T-cell (primary cell): Measurements from ENCODE around the gene POLR1E. TPM values are rescaled to one million over a fixed set of nuclear protein-coding genes. Genes with fewer than 3 reads are reported as not detected.

Experiments
- ATAC-seq, 4 experiments: fragments of 200-7000 bp in 3 of 4; fragments of 150-1000 bp in 1 of 4; cut with Tn5 transposase; replicated peaks in 1 of 4; 1 replicate in 3 of 4; 2 replicates in 1 of 4; pipeline ENCODE4 v1.10.0; 2021; ENCODE audit warnings: moderate library complexity in 3 of 4, mild to moderate bottlenecking in 2 of 4, moderate number of reproducible peaks in 1 of 4
- CTCF ChIA-PET, 2 donors: fragments of 300-600 bp; sonication (Branson Sonifier 250); formaldehyde crosslinking; loops; one replicate each; lab custom pipeline; 2022; ENCODE audit warnings: antibody characterized with exemption in 2 of 2; lab: Charles Lee
- POLR2A ChIA-PET, 2 donors: fragments of 300-600 bp; sonication (Branson Sonifier 250); formaldehyde crosslinking; loops; one replicate each; lab custom pipeline; 2022; ENCODE audit warnings: antibody characterized with exemption in 2 of 2; lab: Charles Lee
- DNase-seq, 35 experiments: peaks; one replicate each; pipeline versions ENCODE4 v3.0.0 to v3.0.0-alpha.2; 2013 to 2023
- H3K27ac ChIP-seq: one replicate; pipeline ENCODE4 v1.5.1; 2013; ENCODE audit warnings: low read length
- H3K27me3 ChIP-seq, 2 experiments: replicated peaks in 1 of 2; 1 replicate in 1 of 2; 2 replicates in 1 of 2; pipeline versions ENCODE4 v1.6.1 to v1.7.0; 2013; ENCODE audit warnings: low read length in 1 of 2, mixed read lengths in 1 of 2; ENCODE audit not compliant: control insufficient read depth in 2 of 2, insufficient read depth in 2 of 2; ENCODE audit errors: extremely low read depth in 1 of 2
- H3K36me3 ChIP-seq, 2 donors: 1 replicate in 1 of 2; 2 replicates in 1 of 2; pipeline versions ENCODE4 v1.6.1 to v1.7.0; 2013; ENCODE audit warnings: low read length in 1 of 2; ENCODE audit not compliant: control insufficient read depth in 2 of 2, insufficient read depth in 1 of 2; ENCODE audit errors: extremely low read depth in 1 of 2
- H3K4me1 ChIP-seq, 2 experiments: 1 replicate in 1 of 2; 2 replicates in 1 of 2; pipeline versions ENCODE4 v1.6.1 to v1.7.0; 2013; ENCODE audit warnings: low read length in 2 of 2, mixed read lengths in 1 of 2; ENCODE audit not compliant: insufficient read depth in 2 of 2, control insufficient read depth in 1 of 2; ENCODE audit errors: extremely low read depth in 1 of 2
- H3K4me3 ChIP-seq, 2 donors: 1 replicate in 1 of 2; 2 replicates in 1 of 2; pipeline versions ENCODE4 v1.5.1 to v1.7.0; 2013; ENCODE audit warnings: mild to moderate bottlenecking in 2 of 2, low read length in 1 of 2, moderate library complexity in 1 of 2; ENCODE audit not compliant: control insufficient read depth in 1 of 2; ENCODE audit errors: extremely low read depth in 1 of 2
- H3K9me3 ChIP-seq: 2 replicates; pipeline ENCODE4 v1.7.0; 2013
- H3K27ac Mint-ChIP-seq, 2 donors: one replicate each; pipeline ENCODE4 v1.8.0; 2020 to 2021; ENCODE audit warnings: mild to moderate bottlenecking in 2 of 2, mixed read lengths in 2 of 2
- H3K27me3 Mint-ChIP-seq, 2 donors: one replicate each; pipeline ENCODE4 v1.8.0; 2021 to 2022; ENCODE audit warnings: mixed read lengths in 2 of 2
- H3K36me3 Mint-ChIP-seq: one replicate; pipeline ENCODE4 v1.8.0; 2021; ENCODE audit warnings: mixed read lengths
- H3K4me1 Mint-ChIP-seq, 3 donors: one replicate each; pipeline ENCODE4 v1.8.0; 2020 to 2022; ENCODE audit warnings: mixed read lengths in 3 of 3, mild to moderate bottlenecking in 1 of 3
- H3K4me3 Mint-ChIP-seq, 3 donors: one replicate each; pipeline ENCODE4 v1.8.0; 2020 to 2022; ENCODE audit warnings: mild to moderate bottlenecking in 3 of 3, mixed read lengths in 3 of 3, moderate library complexity in 3 of 3
- H3K9me3 Mint-ChIP-seq, 3 donors: one replicate each; pipeline ENCODE4 v1.8.0; 2020 to 2022; ENCODE audit warnings: mixed read lengths in 3 of 3
- WGBS: methylation state at CpG from one replicate; pipeline ENCODE4 v1.1.5; 2013; ENCODE audit warnings: missing lambda C conversion rate; ENCODE audit not compliant: insufficient coverage; 5-methylcytosine and 5-hydroxymethylcytosine counted together
- total RNA-seq, 35 experiments: library from RNA in 6 of 35; stranded (reverse) in 6 of 35; fragments of 120-200 nt in 1 of 35; gene quantifications; one replicate each; pipeline versions ENCODE4 v1.2.1 to v1.2.4 and lab custom pipeline; 2013 to 2026

Gene POLR1E
- total RNA-seq (10 to 100 TPM; 31.5 to 37.4 (median 35.0) TPM), total RNA-seq (lab: John Stamatoyannopoulos, UW) (40.7 to 135 (median 58.0) reads per million in 29 experiments)
- total RNA-seq (2013) = 38.4 TPM

- Mint-ChIP-seq H3K27ac (peak within 1 kb of the TSS; percentile 84 to 97), H3K27me3 (peaks cover 6 to 7% of the 10 kb centered on the region in 2 donors), H3K9me3 (no peaks in the 10 kb centered on the region), H3K4me3 (peak within 1 kb of the TSS; percentile 89 to 97 (median 95)), H3K4me1 (peaks cover 36 to 46% (median 40%) of the 10 kb centered on the region in 3 donors), H3K36me3 (peaks cover 15% of the 10 kb centered on the region)
- ATAC-seq = peak; percentile 97 to 99 (median 99)
- Histone ChIP-seq H3K36me3 (peaks cover 4 to 28% of the 10 kb centered on the region in 2 donors), H3K27ac (peak within 1 kb of the TSS; percentile 66), H3K9me3 (no peaks in the 10 kb centered on the region), H3K4me1 (peaks cover 9 to 32% of the 10 kb centered on the region in 2 experiments), H3K4me3 (peak within 1 kb of the TSS; percentile 83 to 93), H3K27me3 (peaks cover 0 to 8% of the 10 kb centered on the region in 2 experiments)
- WGBS = 4% methylated on average over 50 of the region's 56 CpGs
- DNase-seq = peak; percentile 88 to 98 (median 94)
- ChIA-PET POLR2A (interaction anchor here (0.5 to 2.0 kb wide), 7 partner anchors 16 to 367 kb away, joined by 3 to 10 read pairs (median 4); partner anchors contain the start of gene ZBTB5 (in 1 of the 2)), CTCF (interaction anchor here in 1 of 2 donors (0.5 to 1.6 kb wide), 6 partner anchors 11 to 883 kb away, joined by 3 to 8 read pairs (median 4); partner anchors contain the start of gene ZBTB5)
These were observed at the start of gene POLR1E for GRCh38 chr9:37485389-37486255. TSS of gene POLR1E (plus strand) at chr9:37485948. CDS start at chr9:37486048, 100 bp downstream.

- no peak for DNase-seq
- Mint-ChIP-seq H3K9me3 (no peaks in the 10 kb centered on the region), H3K27ac (peak overlapping the region in 1 of 2 donors; percentile 34), H3K4me1 (peaks cover 0 to 7% (median 6%) of the 10 kb centered on the region in 3 donors), H3K27me3 (no peaks in the 10 kb centered on the region), H3K36me3 (peaks cover 32% of the 10 kb centered on the region), H3K4me3 (no peak overlapping the region)
- no peak for ATAC-seq
- Histone ChIP-seq H3K4me1 (no peaks in the 10 kb centered on the region), H3K27ac (no peak overlapping the region), H3K4me3 (no peak overlapping the region), H3K36me3 (peaks cover 14 to 66% of the 10 kb centered on the region in 2 donors), H3K9me3 (no peaks in the 10 kb centered on the region), H3K27me3 (no peaks in the 10 kb centered on the region)
- 100% methylated on average over 3 of the region's 5 CpGs for WGBS
- POLR2A ChIA-PET = no interaction called here
- CTCF ChIA-PET = no interaction called here
These were observed 49.2 kb upstream of the POLR1E start for GRCh38 chr9:37436540-37436939.

GRCh38 chr9:37437010-37437409 lies 48.7 kb upstream of the POLR1E start:
- Mint-ChIP-seq H3K4me3 (no peak overlapping the region), H3K4me1 (peaks cover 0 to 7% (median 6%) of the 10 kb centered on the region in 3 donors), H3K27me3 (no peaks in the 10 kb centered on the region), H3K36me3 (peaks cover 36% of the 10 kb centered on the region), H3K9me3 (no peaks in the 10 kb centered on the region), H3K27ac (no peak overlapping the region)
- DNase-seq (no peak), ATAC-seq (no peak)
- ChIA-PET CTCF (no interaction called here), POLR2A (no interaction called here)
- no peak overlapping the region for H3K4me3 ChIP-seq
- WGBS = 90% methylated on average over 5 of the region's 6 CpGs
- no peaks in the 10 kb centered on the region for H3K9me3 ChIP-seq
- H3K27ac ChIP-seq = no peak overlapping the region
- H3K4me1 ChIP-seq = no peaks in the 10 kb centered on the region
- H3K36me3 ChIP-seq = peaks cover 14 to 71% of the 10 kb centered on the region in 2 donors
- H3K27me3 ChIP-seq = no peaks in the 10 kb centered on the region

- ChIA-PET CTCF (no interaction called here), POLR2A (no interaction called here)
- Mint-ChIP-seq H3K4me3 (no peak overlapping the region), H3K9me3 (no peaks in the 10 kb centered on the region), H3K27ac (no peak overlapping the region), H3K36me3 (peaks cover 41% of the 10 kb centered on the region), H3K4me1 (peaks cover 0 to 7% (median 3%) of the 10 kb centered on the region in 3 donors), H3K27me3 (no peaks in the 10 kb centered on the region)
- DNase-seq (no peak), ATAC-seq (no peak)
- no peaks in the 10 kb centered on the region for H3K4me1 ChIP-seq
- H3K36me3 ChIP-seq = peaks cover 14 to 75% of the 10 kb centered on the region in 2 donors
- no peaks in the 10 kb centered on the region for H3K27me3 ChIP-seq
- no peaks in the 10 kb centered on the region for H3K9me3 ChIP-seq
- H3K4me3 ChIP-seq = no peak overlapping the region
- H3K27ac ChIP-seq = no peak overlapping the region
- WGBS = 100% methylated on average over 2 of the region's 4 CpGs
These were observed 48.1 kb upstream of the POLR1E start for GRCh38 chr9:37437621-37438020.

- peaks cover 14 to 77% of the 10 kb centered on the region in 2 donors for H3K36me3 ChIP-seq
- Mint-ChIP-seq H3K9me3 (no peaks in the 10 kb centered on the region), H3K27me3 (no peaks in the 10 kb centered on the region), H3K4me1 (peaks cover 0 to 7% (median 0%) of the 10 kb centered on the region in 3 donors), H3K27ac (no peak overlapping the region), H3K4me3 (no peak overlapping the region), H3K36me3 (peaks cover 38% of the 10 kb centered on the region)
- H3K27me3 ChIP-seq = no peaks in the 10 kb centered on the region
- no peak overlapping the region for H3K4me3 ChIP-seq
- H3K9me3 ChIP-seq = no peaks in the 10 kb centered on the region
- WGBS = 67% methylated on average over 1 of the region's 3 CpGs
- ChIA-PET CTCF (no interaction called here), POLR2A (no interaction called here)
- no peak for ATAC-seq
- no peak for DNase-seq
- no peak overlapping the region for H3K27ac ChIP-seq
- no peaks in the 10 kb centered on the region for H3K4me1 ChIP-seq
These were observed 47.4 kb upstream of the POLR1E start for GRCh38 chr9:37438359-37438758.

GRCh38 chr9:37441776-37442370 lies 43.9 kb upstream of the POLR1E start:
- Histone ChIP-seq H3K9me3 (no peaks in the 10 kb centered on the region), H3K36me3 (peaks cover 9 to 63% of the 10 kb centered on the region in 2 donors), H3K27ac (no peak overlapping the region), H3K4me3 (no peak overlapping the region), H3K4me1 (no peaks in the 10 kb centered on the region), H3K27me3 (no peaks in the 10 kb centered on the region)
- Mint-ChIP-seq H3K4me1 (peaks cover 13 to 31% (median 16%) of the 10 kb centered on the region in 3 donors), H3K27me3 (no peaks in the 10 kb centered on the region), H3K9me3 (no peaks in the 10 kb centered on the region), H3K4me3 (no peak overlapping the region), H3K27ac (no peak overlapping the region), H3K36me3 (peaks cover 42% of the 10 kb centered on the region)
- ATAC-seq (no peak), DNase-seq (no peak)
- CTCF ChIA-PET = no interaction called here
- 98% methylated on average over 16 of the region's 21 CpGs for WGBS
- POLR2A ChIA-PET = no interaction called here
